GM12873 (cell line): ENCODE data around the gene AIFM3.

Experiments
- CTCF ChIP-seq: IDR thresholded peaks from 2 replicates; pipeline ENCODE4 v1.5.1; 2012; ENCODE audit warnings: low read depth, mild to moderate bottlenecking, moderate library complexity, low read length, control low read depth; ENCODE audit not compliant: insufficient read depth; ENCODE audit errors: missing control alignments

Gene AIFM3

DNA sequence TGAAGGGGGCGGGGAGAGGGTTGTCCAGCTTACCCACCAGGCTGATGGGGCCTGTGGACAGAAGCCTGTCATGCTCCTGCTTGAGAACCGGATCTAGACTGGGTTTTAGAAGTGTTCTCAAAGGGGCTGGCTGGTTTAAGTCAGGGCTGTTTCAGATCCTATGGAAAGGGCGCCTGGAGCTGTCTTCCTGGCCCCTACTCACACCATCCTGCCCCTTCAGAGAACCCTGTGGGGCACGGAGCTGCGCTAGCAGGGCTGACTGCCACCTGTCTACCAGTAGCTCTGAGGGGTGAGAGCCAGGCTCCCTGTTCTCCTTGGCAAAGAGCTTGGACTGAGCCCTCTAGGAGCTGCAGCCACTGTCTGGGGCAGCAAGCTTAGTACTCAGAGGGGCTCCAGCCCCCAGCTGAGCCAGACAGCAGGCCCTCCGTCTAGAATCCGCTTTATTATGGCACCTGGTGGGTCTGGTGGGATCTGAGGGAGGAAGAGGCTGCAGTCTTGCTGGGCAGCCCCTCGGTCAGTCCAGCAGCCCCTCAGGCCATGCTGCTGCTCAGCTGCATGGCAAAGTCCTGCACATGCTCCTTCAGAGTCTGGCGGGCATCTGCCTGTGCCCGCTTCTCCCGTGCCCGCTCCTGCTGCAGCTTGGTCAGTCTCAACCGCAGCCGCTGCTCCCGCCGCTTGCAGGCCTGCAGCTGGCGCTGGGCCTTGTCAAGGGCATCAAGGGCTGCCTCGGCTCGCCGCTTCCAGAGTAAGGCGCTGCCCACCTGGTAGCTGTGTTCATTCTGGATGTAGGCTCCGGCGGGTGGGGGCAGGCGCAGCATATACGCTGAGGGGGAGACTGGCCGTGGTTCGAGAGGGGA, 32.5 kb downstream of the AIFM3 start:
- TF ChIP-seq CTCF, result no peak

DNA sequence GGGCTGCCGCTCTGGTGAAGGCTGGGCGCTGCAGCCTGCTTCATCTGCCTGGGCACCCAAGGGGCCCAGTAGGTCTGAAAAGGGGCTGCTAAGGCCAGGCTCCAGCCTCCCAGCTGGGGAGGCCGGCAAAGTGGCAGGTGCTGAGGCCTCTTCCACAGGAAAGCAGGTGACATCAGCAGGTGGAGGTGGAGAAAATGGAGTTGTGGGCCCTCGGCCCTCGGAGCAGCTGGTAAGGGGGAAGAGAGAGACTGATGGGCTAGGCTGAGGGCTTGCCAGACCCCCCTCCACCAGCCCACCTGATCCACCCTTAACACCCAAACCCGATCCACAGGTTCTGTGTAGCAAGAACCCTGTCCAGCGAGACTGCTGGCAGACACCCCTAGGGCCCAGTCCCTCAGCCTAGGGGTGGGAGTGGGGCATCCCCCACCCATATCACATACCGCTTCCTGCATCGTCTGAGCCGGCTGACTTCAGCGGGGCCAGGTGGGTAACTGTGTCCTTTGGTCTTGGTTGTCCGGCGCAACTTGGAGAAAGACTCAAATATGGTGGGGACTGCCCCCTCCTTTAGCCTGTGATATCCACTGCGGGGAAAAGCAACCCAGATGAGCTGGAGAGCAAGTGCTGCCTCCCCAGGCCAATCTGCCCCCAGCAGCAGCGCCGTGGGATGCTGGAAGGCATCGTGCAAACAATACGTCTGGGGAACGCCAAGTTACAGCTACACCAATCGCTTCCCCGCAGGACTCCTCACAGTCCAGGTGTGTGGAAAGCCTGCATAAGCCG, 33.3 kb downstream of the AIFM3 start:
- no peak for TF ChIP-seq CTCF

DNA sequence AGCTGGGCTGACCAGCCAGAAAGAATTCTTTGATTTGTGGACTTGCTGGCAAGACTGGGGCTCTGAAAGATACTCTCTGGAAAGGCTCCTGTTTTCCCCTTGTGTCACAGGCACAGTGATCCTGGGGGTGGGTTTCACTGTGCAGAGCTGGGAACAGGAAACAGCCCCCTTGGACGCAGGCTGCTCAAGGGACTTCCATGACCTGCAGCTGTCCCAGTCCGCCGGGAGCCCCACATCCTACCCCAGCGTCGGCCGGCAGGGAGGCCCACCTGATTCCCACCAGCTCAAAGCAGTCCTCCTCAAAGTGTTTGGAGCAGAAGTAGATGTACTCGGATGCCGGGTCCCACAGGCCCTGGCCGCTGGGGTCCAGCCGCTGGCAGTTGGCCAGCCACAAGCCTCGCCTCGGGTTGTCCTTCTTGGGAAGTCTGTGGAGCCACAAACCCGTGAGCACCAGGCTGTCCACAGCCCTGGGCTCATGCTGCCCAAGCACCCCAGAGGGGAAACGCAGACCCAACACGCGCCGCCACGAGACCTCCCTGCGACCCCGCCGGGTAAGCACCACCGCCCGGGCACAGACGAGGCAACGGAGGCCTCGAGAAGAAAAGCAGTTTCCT, 34.0 kb downstream of the AIFM3 start:
- no peak for TF ChIP-seq CTCF

- TF ChIP-seq CTCF, result no peak
These were observed 34.7 kb downstream of the AIFM3 start, which contains the start of gene THAP7 for GRCh38 chr22:21001601-21002325. Gene THAP7 (minus strand): TSS chr22:21002118. CDS start chr22:21001911, 207 bp downstream.

DNA sequence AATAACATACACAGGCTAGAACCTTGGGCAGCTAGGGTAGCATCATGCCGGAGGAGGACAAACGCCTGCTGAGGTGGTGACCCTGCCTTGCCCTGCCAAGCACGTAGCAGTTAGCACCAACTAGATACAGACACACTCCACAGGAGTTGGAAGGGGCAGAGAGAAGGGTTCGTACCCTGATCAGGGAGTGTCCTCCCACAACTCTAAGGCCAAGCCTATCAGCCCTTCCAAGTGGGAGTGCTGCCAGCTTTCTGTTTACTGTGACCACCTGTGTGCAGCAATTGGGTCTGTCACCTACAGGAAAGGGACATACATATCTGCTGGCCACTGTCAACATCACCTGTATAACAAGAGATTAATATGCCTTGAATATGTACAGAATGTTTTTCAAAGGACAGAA, 36.7 kb downstream of the AIFM3 start:
- TF ChIP-seq CTCF, result no peak

- TF ChIP-seq CTCF, result no peak
These were observed 42.8 kb downstream of the AIFM3 start for GRCh38 chr22:21009638-21010425.
